ENCODE measurements around the gene NAALADL2. TPM values are rescaled to one million over a fixed set of nuclear protein-coding genes. Genes with fewer than 3 reads are reported as not detected.

NAALADL2 gene
- total and polyA plus RNA-seq, 2 of the 8 experiments (the other 6 are each of a cell fraction or from before 2014, with no cell fraction given), result 0.12 to 0.22 TPM

DNA sequence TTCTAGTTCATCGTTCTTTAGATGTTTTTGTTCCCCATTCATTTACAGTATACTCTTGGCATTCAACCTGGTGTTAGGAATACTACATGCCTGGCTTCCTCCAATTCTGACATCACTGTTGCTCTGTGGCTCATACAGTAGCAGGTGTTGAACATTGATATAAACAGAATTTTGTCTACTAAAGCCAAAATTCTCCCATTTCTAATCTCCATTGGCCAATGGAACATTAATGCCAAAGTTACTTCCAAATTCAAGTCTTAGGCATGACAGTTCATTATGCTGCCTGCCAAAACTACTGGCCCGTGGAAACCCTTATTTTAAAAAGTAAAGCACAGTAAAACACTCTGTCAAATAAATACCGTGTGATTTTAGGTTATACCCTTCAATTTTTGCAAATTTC lies 368.0 kb downstream of the NAALADL2 start:
- H3K56ac ChIP-seq (replicated peaks; ENCODE audit: insufficient read length, low read depth, low read length), result no peak overlapping the region
- no peaks in the 10 kb centered on the region for H3K9me3 ChIP-seq (ENCODE audit: insufficient read depth in 2 of 2, low read depth in 1 of 2, low read length in 1 of 2)
- ChIA-PET CTCF (ENCODE audit: partially characterized antibody) (no interaction called here), POLR2A (ENCODE audit: partially characterized antibody) (no interaction called here)
- H3K36me3 ChIP-seq (ENCODE audit: control insufficient read depth in 2 of 4, insufficient read depth in 4 of 4, low read length in 3 of 4), result no peaks in the 10 kb centered on the region
- H2BK15ac ChIP-seq (ENCODE audit: low read length), result no peak overlapping the region
- no peaks in the 10 kb centered on the region for H3K79me2 ChIP-seq (ENCODE audit: control insufficient read depth in 1 of 2, insufficient read depth in 2 of 2, low read length in 2 of 2)
- H2BK20ac ChIP-seq (ENCODE audit: low read length), result no peak overlapping the region
- no peak overlapping the region for H3K14ac ChIP-seq (ENCODE audit: insufficient read length)
- no peak overlapping the region for H3K9ac ChIP-seq (replicated peaks in 1 of 4; ENCODE audit: extremely low read depth in 1 of 4, low read depth in 3 of 4, low read length in 3 of 4)
- H3K27me3 ChIP-seq (replicated peaks in 1 of 4; ENCODE audit: control insufficient read depth in 3 of 4, extremely low read depth in 1 of 4, insufficient read depth in 3 of 4, low read length in 3 of 4), result no peaks in the 10 kb centered on the region
- H3K4me2 ChIP-seq (ENCODE audit: insufficient read depth in 1 of 2, low read depth in 2 of 2, low read length in 2 of 2), result no peak overlapping the region
- H3K79me1 ChIP-seq (ENCODE audit: low read depth, low read length), result no peaks in the 10 kb centered on the region
- H2AK5ac ChIP-seq (ENCODE audit: low read depth, low read length), result no peak overlapping the region
- no peaks in the 10 kb centered on the region for H4K20me1 ChIP-seq (replicated peaks in 1 of 2; ENCODE audit: control insufficient read depth in 1 of 2, insufficient read depth in 2 of 2, low read length in 2 of 2)
- FAIRE-seq (no peak), DNase-seq (ENCODE audit: low read depth in 1 of 2, low spot score in 2 of 2) (no peak)
- TF ChIP-seq SUZ12 (IDR thresholded peaks at IDR 0.05; ENCODE audit: low read length) (no peak), YY1 (IDR thresholded peaks at IDR 0.05; ENCODE audit: low read depth, low read length) (no peak)
- no peak overlapping the region for H4K8ac ChIP-seq (ENCODE audit: extremely low read depth, insufficient read depth, low read length)
- H4K5ac ChIP-seq (ENCODE audit: insufficient read length, low read depth, low read length), result no peak overlapping the region
- no peak overlapping the region for H3K4ac ChIP-seq (replicated peaks; ENCODE audit: insufficient read length, low read depth, low read length)
- H3K18ac ChIP-seq (ENCODE audit: extremely low read depth, low read length), result no peak overlapping the region
- no peak overlapping the region for H2BK120ac ChIP-seq (replicated peaks; ENCODE audit: low read depth, low read length)
- H3K27ac ChIP-seq (ENCODE audit: low read depth, low read length), result no peak overlapping the region; the same call in 1 of the 2 replicates
- H3K23ac ChIP-seq (ENCODE audit: insufficient read length), result no peak overlapping the region
- H4K91ac ChIP-seq (replicated peaks; ENCODE audit: insufficient read length, low read length), result no peak overlapping the region
- H3K23me2 ChIP-seq (ENCODE audit: low read depth, low read length), result no peaks in the 10 kb centered on the region; the same call in 1 of the 2 replicates
- no peak overlapping the region for H2BK12ac ChIP-seq (ENCODE audit: low read depth, low read length)
- 86% methylated on average over 3 of the region's 3 CpGs; no CpG with 5 or more reads in 1 of the 2 experiments for WGBS, 2 experiments (ENCODE audit: extremely low coverage in 1 of 2, insufficient coverage in 1 of 2, insufficient read length in 1 of 2, insufficient replicate concordance in 2 of 2, low coverage in 1 of 2, low lambda C conversion rate in 2 of 2, missing lambda C conversion rate in 1 of 2)
- H2BK5ac ChIP-seq (ENCODE audit: low read depth, low read length), result no peak overlapping the region
- no peak overlapping the region for H2AFZ ChIP-seq (ENCODE audit: low read length)
- no peaks in the 10 kb centered on the region for H3K4me1 ChIP-seq (replicated peaks in 1 of 4; ENCODE audit: control insufficient read depth in 3 of 4, insufficient read depth in 4 of 4, low read length in 3 of 4)
- H3K4me3 ChIP-seq (ENCODE audit: extremely low read depth in 1 of 4, insufficient read depth in 2 of 4, low read depth in 3 of 4, low read length in 4 of 4), result no peak overlapping the region
